NCI-H2081 (cell line): Measurements from ENCODE around the gene PBOV1.

Experiments used
- DNase-seq, 2 experiments: peaks; one replicate each; lab custom pipeline; 2025; lab: John Stamatoyannopoulos, UW

Gene PBOV1

GRCh38 chr6:138218449-138218848 lies at the start of gene PBOV1:
Gene PBOV1 (minus strand): TSS chr6:138218491. CDS start chr6:138218395, 96 bp downstream.
- DNase-seq, result no peak

GRCh38 chr6:138266095-138266494 lies 47.8 kb upstream of the PBOV1 start:
- DNase-seq, result no peak

- no peak for DNase-seq
Measured at GRCh38 chr6:138264372-138264880, 46.1 kb upstream of the PBOV1 start.

GRCh38 chr6:138263963-138264362 lies 45.7 kb upstream of the PBOV1 start:
- DNase-seq, result no peak

GRCh38 chr6:138261116-138261780 lies 43.0 kb upstream of the PBOV1 start:
- DNase-seq, result no peak

- DNase-seq, result peak in 1 of 2 experiments; percentile 67
Measured at GRCh38 chr6:138258991-138259390, 40.7 kb upstream of the PBOV1 start.

GRCh38 chr6:138258197-138258596 lies 39.9 kb upstream of the PBOV1 start:
- DNase-seq, result no peak

- DNase-seq, result no peak
Measured at GRCh38 chr6:138257638-138258040, 39.3 kb upstream of the PBOV1 start.

- no peak for DNase-seq
Measured at GRCh38 chr6:138255443-138255842, 37.2 kb upstream of the PBOV1 start.

- DNase-seq, result peak in 1 of 2 experiments; percentile 23
Measured at GRCh38 chr6:138253731-138254130, 35.4 kb upstream of the PBOV1 start.

- no peak for DNase-seq
Measured at GRCh38 chr6:138250513-138251247, 32.4 kb upstream of the PBOV1 start.

GRCh38 chr6:138250053-138250452 lies 31.8 kb upstream of the PBOV1 start:
- DNase-seq, result no peak

GRCh38 chr6:138248878-138249277 lies 30.6 kb upstream of the PBOV1 start:
- DNase-seq, result no peak

- DNase-seq, result no peak
Measured at GRCh38 chr6:138248011-138248410, 29.7 kb upstream of the PBOV1 start.

- no peak for DNase-seq
Measured at GRCh38 chr6:138246650-138247440, 28.6 kb upstream of the PBOV1 start.

GRCh38 chr6:138245751-138246150 lies 27.5 kb upstream of the PBOV1 start:
- DNase-seq, result no peak

- DNase-seq, result peak in 1 of 2 experiments; percentile 53
Measured at GRCh38 chr6:138242987-138243592, 24.8 kb upstream of the PBOV1 start.

GRCh38 chr6:138241934-138242333 lies 23.6 kb upstream of the PBOV1 start:
- no peak for DNase-seq

- no peak for DNase-seq
Measured at GRCh38 chr6:138241381-138241780, 23.1 kb upstream of the PBOV1 start.

GRCh38 chr6:138240476-138241245 lies 22.4 kb upstream of the PBOV1 start:
- DNase-seq, result peak; percentile 43 to 80

- no peak for DNase-seq
Measured at GRCh38 chr6:138239774-138240173, 21.5 kb upstream of the PBOV1 start.
